PC-9 (cell line): Measurements from ENCODE around the gene TMEM109. TPM values are rescaled to one million over a fixed set of nuclear protein-coding genes. Genes with fewer than 3 reads are reported as not detected.

Experiments used
- BruUV-seq: library from RNA; stranded (reverse); fragments of 400-500 nt; replicated peaks from 2 replicates; lab custom pipeline; 2021; lab: Mats Ljungman, UMichigan
- CTCF ChIA-PET: fragments of 300-600 bp; sonication (Branson Sonifier 250); formaldehyde crosslinking; loops from one replicate; lab custom pipeline; 2022; ENCODE audit warnings: antibody characterized with exemption; lab: Charles Lee
- POLR2A ChIA-PET: fragments of 300-600 bp; sonication (Branson Sonifier 250); formaldehyde crosslinking; loops from one replicate; lab custom pipeline; 2022; ENCODE audit warnings: antibody characterized with exemption; ENCODE audit not compliant: unreplicated experiment; lab: Charles Lee
- DNase-seq, 2 experiments: peaks; one replicate each; pipeline versions ENCODE4 v3.0.0 to v3.0.0-alpha.2; 2015 to 2022; ENCODE audit warnings: mixed read lengths in 1 of 2
- H2AFZ ChIP-seq: fragments of 200-600 bp; sonication (generic); 2 replicates; pipeline ENCODE4 v1.8.1; 2017; ENCODE audit warnings: antibody characterized with exemption
- H3F3A ChIP-seq: fragments of 200-600 bp; sonication (generic); 2 replicates; pipeline ENCODE4 v1.8.1; 2017; ENCODE audit warnings: antibody characterized with exemption, mild to moderate bottlenecking, low read depth; ENCODE audit not compliant: insufficient read depth
- H3K27ac ChIP-seq: fragments of 200-600 bp; sonication (generic); 2 replicates; pipeline ENCODE4 v1.6.1; 2016; ENCODE audit warnings: mixed run types
- H3K27me3 ChIP-seq: fragments of 200-600 bp; sonication (generic); 2 replicates; pipeline ENCODE4 v1.6.1; 2016; ENCODE audit warnings: low read depth, mixed run types; ENCODE audit not compliant: insufficient read depth
- H3K36me3 ChIP-seq: fragments of 200-600 bp; sonication (generic); 2 replicates; pipeline ENCODE4 v1.6.1; 2016; ENCODE audit warnings: low read depth, mixed run types
- H3K4me1 ChIP-seq: fragments of 200-600 bp; sonication (generic); replicated peaks from 2 replicates; pipeline ENCODE4 v1.6.1; 2016; ENCODE audit warnings: mixed run types; ENCODE audit not compliant: insufficient read depth
- H3K4me2 ChIP-seq: fragments of 200-600 bp; sonication (generic); 2 replicates; pipeline ENCODE4 v1.6.1; 2017; ENCODE audit warnings: mixed run types
- H3K4me3 ChIP-seq: fragments of 200-600 bp; sonication (generic); 2 replicates; pipeline ENCODE4 v1.6.1; 2016; ENCODE audit warnings: mixed run types
- H3K79me2 ChIP-seq: fragments of 200-600 bp; sonication (generic); 2 replicates; pipeline ENCODE4 v1.6.1; 2017; ENCODE audit warnings: low read depth, mixed run types
- H3K9me2 ChIP-seq: fragments of 200-600 bp; sonication (generic); 2 replicates; pipeline ENCODE4 v1.8.1; 2017; ENCODE audit warnings: mild to moderate bottlenecking; ENCODE audit not compliant: insufficient read depth
- H3K9me3 ChIP-seq: fragments of 200-600 bp; sonication (generic); 2 replicates; pipeline ENCODE4 v1.8.1; 2016; ENCODE audit warnings: low read depth; ENCODE audit not compliant: insufficient read depth
- H4K20me1 ChIP-seq: fragments of 200-600 bp; sonication (generic); 2 replicates; pipeline ENCODE4 v1.8.1; 2017; ENCODE audit not compliant: insufficient read depth
- EZH2 ChIP-seq: fragments of 200-600 bp; sonication (generic); IDR thresholded peaks from 2 replicates; pipeline ENCODE4 v1.8.0; 2017; ENCODE audit warnings: antibody characterized with exemption, low read depth
- intact Hi-C: fragments of 100-400 bp; cut with micrococcal nuclease; formaldehyde crosslinking; loops from one replicate; pipeline ENCODE4 v1.10.0; 2022; ENCODE audit not compliant: unreplicated experiment
- total RNA-seq: library from RNA; stranded (reverse); gene quantifications from 2 replicates; pipeline ENCODE4 v1.2.3, GENCODE V29; 2021
- TF ChIP-seq, protein P1 (sequence below): fragments of 200-600 bp; sonication (generic); conservative IDR thresholded peaks from 2 replicates; pipeline ENCODE4 v1.6.1; 2017; ENCODE audit warnings: mixed run types, antibody characterized with exemption, mild to moderate bottlenecking, moderate library complexity

The TMEM109 gene
- total RNA-seq, 1 experiment from 2014 or later, result 105 TPM

DNA sequence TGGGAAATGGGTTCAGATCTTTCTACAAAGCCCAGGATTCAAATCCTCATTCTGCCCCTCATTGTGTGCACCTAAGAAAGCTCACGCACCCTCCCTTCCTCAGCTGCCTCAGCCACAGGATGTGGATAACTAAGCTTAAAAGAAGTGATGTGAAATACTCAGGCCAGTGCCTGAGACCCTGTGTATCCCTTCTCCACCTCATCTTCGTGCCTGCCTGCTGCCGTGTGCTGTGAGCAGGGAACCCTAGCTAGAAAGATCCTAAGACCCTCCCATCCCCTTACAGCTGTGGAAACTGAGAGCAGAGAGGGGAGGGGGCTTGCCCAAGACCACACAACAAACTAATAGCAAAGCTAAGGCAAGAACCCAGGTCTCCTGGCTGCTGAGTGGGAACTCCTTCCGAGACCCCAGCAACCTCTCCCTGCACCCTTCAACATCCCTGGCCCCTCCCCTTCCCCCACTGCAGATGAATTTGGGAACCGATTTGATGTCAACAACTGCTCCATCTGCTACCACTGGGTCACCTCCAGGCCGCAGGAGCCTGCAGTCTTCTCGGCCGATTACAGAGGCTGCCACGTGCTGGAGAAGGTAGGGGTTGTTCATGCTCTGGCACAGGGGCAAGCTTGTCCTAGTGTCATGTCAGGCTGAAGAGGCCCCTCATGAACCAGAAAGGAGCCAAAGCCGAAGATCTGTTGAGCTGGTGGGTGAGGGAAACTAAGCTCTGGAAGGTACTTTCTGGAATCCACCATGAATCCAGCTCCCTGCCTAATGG lies 45.1 kb upstream of the TMEM109 start:
- no TSS peak for BruUV-seq
- no peak overlapping the region for H3K4me2 ChIP-seq
- H3K4me3 ChIP-seq, result no peak overlapping the region
- CTCF ChIA-PET, result no interaction called here
- no peaks in the 10 kb centered on the region for H3F3A ChIP-seq
- POLR2A ChIA-PET, result interaction anchor here (0.6 kb wide), 2 partner anchors 51 to 393 kb away, joined by 5 read pairs; no protein-coding TSS in a partner anchor
- no peaks in the 10 kb centered on the region for H3K27me3 ChIP-seq
- intact Hi-C loops, result no loop called here
- no peaks in the 10 kb centered on the region for H3K79me2 ChIP-seq
- H3K9me2 ChIP-seq, result no peaks in the 10 kb centered on the region
- no peaks in the 10 kb centered on the region for H3K9me3 ChIP-seq
- H4K20me1 ChIP-seq, result no peaks in the 10 kb centered on the region
- no peak overlapping the region for H3K27ac ChIP-seq
- no peak for DNase-seq
- no peak overlapping the region for H2AFZ ChIP-seq
- 0 out of 2 replicates have a peak, but pooled peaks cover 12% of the 10 kb centered on the region for H3K4me1 ChIP-seq
- no peaks in the 10 kb centered on the region for H3K36me3 ChIP-seq
- TF ChIP-seq EZH2, result no peak
- TF ChIP-seq, protein P1, sequence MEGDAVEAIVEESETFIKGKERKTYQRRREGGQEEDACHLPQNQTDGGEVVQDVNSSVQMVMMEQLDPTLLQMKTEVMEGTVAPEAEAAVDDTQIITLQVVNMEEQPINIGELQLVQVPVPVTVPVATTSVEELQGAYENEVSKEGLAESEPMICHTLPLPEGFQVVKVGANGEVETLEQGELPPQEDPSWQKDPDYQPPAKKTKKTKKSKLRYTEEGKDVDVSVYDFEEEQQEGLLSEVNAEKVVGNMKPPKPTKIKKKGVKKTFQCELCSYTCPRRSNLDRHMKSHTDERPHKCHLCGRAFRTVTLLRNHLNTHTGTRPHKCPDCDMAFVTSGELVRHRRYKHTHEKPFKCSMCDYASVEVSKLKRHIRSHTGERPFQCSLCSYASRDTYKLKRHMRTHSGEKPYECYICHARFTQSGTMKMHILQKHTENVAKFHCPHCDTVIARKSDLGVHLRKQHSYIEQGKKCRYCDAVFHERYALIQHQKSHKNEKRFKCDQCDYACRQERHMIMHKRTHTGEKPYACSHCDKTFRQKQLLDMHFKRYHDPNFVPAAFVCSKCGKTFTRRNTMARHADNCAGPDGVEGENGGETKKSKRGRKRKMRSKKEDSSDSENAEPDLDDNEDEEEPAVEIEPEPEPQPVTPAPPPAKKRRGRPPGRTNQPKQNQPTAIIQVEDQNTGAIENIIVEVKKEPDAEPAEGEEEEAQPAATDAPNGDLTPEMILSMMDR, result no peak

DNA sequence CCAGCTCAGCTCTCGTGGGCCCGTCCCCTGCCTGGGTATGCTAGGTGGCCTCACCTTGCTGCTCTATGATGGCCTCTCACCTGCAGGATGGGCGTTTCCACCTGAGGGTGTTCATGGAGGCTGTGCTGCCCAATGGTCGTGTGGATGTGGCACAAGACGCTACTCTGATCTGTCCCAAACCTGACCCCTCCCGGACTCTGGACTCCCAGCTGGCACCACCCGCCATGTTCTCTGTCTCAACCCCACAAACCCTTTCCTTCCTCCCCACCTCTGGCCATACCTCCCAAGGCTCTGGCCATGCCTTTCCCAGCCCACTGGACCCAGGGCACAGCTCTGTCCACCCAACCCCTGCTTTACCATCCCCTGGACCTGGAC lies 44.5 kb upstream of the TMEM109 start:
- Histone ChIP-seq H3K4me3 (no peak overlapping the region), H3K27ac (no peak overlapping the region), H3K4me1 (0 out of 2 replicates have a peak, but pooled peaks cover 12% of the 10 kb centered on the region), H3K36me3 (no peaks in the 10 kb centered on the region), H3F3A (no peaks in the 10 kb centered on the region), H3K79me2 (no peaks in the 10 kb centered on the region), H2AFZ (no peak overlapping the region), H3K9me2 (no peaks in the 10 kb centered on the region), H3K27me3 (no peaks in the 10 kb centered on the region), H3K9me3 (no peaks in the 10 kb centered on the region), H4K20me1 (no peaks in the 10 kb centered on the region), H3K4me2 (no peak overlapping the region)
- no peak for DNase-seq
- ChIA-PET CTCF (no interaction called here), POLR2A (interaction anchor here (0.6 kb wide), 2 partner anchors 52 to 393 kb away, joined by 5 read pairs; no protein-coding TSS in a partner anchor)
- intact Hi-C loops, result no loop called here
- TF ChIP-seq EZH2, result no peak
- BruUV-seq, result no TSS peak

DNA sequence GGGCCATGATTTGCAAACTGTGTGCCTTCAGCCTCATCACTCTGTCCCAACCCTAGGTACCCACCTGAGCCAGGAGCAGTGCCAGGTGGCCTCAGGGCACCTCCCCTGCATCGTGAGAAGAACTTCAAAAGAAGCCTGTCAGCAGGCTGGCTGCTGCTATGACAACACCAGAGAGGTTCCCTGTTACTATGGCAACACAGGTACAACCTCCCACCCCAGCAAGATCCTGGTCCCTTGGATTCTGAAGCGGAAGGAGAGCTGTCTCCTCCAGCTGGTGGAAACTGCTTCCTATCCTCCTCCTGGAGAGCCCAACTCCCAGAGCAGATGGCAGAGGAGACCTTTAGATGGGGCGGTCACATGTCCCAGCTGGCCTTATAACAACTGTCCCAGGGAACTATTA lies 43.7 kb upstream of the TMEM109 start:
- TF ChIP-seq, protein P1, result no peak
- TF ChIP-seq EZH2, result no peak
- Histone ChIP-seq H4K20me1 (no peaks in the 10 kb centered on the region), H2AFZ (no peak overlapping the region), H3K4me1 (0 out of 2 replicates have a peak, but pooled peaks cover 12% of the 10 kb centered on the region), H3K27me3 (no peaks in the 10 kb centered on the region), H3K9me2 (no peaks in the 10 kb centered on the region), H3K9me3 (no peaks in the 10 kb centered on the region), H3K36me3 (no peaks in the 10 kb centered on the region), H3K27ac (no peak overlapping the region), H3K4me2 (no peak overlapping the region), H3K4me3 (no peak overlapping the region), H3F3A (no peaks in the 10 kb centered on the region), H3K79me2 (no peaks in the 10 kb centered on the region)
- no peak for DNase-seq
- intact Hi-C loops, result no loop called here
- ChIA-PET CTCF (no interaction called here), POLR2A (no interaction called here)
- BruUV-seq, result no TSS peak
